Measurements from ENCODE around the gene GFRA1. TPM values are rescaled to one million over a fixed set of nuclear protein-coding genes. Genes with fewer than 3 reads are reported as not detected.

GFRA1 gene
- total RNA-seq, 1 donor from 2014 or later: 0.59 TPM

DNA sequence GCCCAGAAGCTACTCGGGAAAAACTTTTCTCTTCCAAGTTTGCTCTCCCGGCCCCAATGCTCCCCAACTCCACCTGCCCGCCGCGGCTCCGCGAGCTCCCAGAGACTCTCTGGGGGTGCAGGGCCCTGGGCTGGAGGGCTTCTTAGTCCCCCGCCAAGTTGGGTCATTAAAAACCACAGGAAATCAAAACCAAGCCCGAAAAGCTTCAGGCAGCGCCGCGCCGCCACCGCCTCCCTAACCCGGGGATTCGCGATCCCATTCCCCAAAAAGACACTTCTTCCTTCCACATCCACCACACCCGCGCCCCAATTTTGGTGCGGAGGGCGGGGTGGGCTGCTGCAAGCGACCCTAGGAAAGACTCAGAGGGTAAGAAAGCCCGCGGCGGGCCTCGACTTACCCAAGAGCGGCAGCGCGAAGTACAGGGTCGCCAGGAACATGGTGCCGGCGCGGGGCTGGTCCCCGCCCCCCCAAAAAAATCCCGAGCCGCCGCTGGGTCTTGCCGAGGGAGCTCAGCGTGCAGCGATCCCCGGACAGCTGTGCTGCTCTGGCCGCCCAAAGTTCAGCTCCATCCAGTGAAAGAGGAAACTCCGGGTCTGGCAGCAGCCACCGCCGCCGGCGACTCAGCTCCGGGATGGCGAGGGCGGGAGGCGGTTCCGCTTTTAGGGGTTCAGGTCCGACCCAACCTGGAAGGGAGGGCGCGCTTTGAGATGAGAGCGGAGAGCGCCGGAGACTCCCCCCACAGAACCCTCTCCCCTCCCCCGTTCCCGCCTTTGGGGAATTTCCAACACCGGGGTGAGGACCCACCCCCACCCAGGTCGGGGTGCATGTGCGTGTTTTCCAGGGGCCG, 1.2 kb downstream of the GFRA1 start:
- intact Hi-C loops (cut with DNase I): no loop called here
- no peak for DNase-seq (ENCODE audit: low spot score)

- intact Hi-C loops (cut with DNase I): no loop called here
- no peak for DNase-seq (ENCODE audit: low spot score)
Measured at GRCh38 chr10:116270771-116271592, 2.0 kb downstream of the GFRA1 start.

DNA sequence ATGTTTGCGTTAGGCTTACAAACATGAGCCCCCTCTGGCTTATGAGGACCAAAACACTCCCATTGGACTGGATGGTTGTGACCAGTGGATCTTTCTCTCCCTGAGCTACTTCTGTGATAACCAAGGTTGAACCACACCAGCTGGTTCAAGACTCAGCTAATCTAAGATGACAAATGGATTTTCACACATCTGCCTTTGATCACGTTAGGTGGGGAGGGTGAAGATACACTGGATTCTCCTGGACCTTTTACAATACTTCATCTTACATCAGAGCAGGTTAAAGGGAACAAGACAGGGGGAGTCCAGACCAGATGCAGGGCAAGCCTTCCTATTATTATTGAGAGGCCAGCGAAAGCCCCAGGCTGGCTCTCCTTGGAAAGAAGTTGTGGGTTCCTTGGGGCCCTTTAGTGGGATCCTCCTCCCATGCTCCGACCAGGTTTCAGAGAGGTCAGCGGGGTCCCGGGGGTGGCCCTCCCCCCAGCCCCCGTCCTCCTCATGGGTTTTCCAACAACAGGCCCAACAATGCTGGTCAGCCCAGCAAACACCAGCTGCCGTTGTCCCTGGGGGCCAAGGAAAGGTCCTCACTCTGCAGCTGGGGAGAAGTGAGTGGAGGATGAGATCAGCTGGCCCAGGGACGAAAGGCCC, 2.8 kb downstream of the GFRA1 start:
- intact Hi-C loops (cut with DNase I): no loop called here
- no peak for DNase-seq (ENCODE audit: low spot score)

GRCh38 chr10:116269619-116270018, 3.4 kb downstream of the GFRA1 start:
- intact Hi-C loops (cut with DNase I): no loop called here
- no peak for DNase-seq (ENCODE audit: low spot score)

DNA sequence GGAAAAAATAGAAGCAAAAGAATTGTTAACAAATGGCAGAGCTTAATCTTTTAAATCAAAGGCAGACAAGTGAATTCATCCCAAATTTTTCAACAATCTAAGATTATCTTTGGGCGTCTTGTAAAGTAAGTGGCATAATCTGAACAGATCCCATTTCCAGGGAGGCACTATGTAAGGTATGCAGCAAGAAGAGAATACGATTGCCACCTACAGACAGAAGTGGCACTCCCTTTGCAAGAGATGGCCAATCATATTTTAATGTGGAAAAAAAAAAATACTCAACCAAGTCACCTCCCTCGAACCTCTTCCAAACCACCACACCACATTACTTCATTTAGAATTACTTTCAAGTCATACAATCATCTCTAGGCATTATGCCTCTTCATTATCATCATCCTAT, 4.0 kb downstream of the GFRA1 start:
- intact Hi-C loops (cut with DNase I): no loop called here
- no peak for DNase-seq (ENCODE audit: low spot score)

- intact Hi-C loops (cut with DNase I): no loop called here
- DNase-seq (ENCODE audit: low spot score): no peak
Measured at GRCh38 chr10:116265686-116266085, 7.3 kb downstream of the GFRA1 start.

- intact Hi-C loops (cut with DNase I): no loop called here
Measured at GRCh38 chr10:116263870-116264655, 8.9 kb downstream of the GFRA1 start.

DNA sequence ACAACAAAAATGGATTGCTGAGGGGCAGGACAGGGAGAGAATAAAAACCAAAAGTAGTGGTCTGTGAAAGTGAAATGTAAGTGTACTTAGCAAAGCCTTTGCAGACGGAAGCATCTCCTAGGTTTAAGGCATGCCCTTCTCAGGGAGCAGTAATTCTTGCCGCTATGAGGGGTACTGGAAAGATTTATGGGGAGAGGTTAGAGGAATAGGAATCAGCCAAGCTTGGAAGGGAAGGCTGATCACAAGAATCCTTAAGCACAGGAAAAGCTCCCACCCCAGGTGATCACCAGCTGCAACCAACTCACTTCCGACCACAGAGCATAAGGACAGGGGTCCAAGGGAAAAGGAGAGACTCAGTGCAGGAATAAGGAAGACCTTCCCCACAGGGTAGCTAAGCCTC, 10.3 kb downstream of the GFRA1 start:
- intact Hi-C loops (cut with DNase I): no loop called here
- no peak for DNase-seq (ENCODE audit: low spot score)

More at GRCh38 chr10:116263870-116264655, 8.9 kb downstream of the GFRA1 start:
- DNase-seq (ENCODE audit: low spot score): no peak

DNA sequence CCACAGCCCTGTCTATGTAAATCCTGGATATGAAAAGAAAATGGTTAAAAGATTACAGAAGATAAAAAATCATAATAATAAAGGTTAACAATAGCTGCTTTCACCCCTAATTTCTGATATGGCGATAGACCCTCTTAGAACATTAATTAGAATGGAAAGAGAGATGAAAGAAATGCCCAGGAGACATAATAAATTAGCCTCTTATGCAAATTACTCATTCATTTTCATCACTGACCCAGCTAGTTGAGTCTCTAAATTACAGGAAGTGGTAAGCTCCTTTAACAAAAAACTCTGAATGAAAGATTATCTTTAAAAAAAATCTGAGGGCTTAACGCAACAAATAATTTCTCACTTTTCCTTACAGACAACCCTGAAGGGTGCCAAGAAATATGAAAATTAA, 12.4 kb downstream of the GFRA1 start:
- no peak for DNase-seq (ENCODE audit: low spot score)
- intact Hi-C loops (cut with DNase I): no loop called here

GRCh38 chr10:116259638-116260037, 13.4 kb downstream of the GFRA1 start:
- intact Hi-C loops (cut with DNase I): no loop called here

DNA sequence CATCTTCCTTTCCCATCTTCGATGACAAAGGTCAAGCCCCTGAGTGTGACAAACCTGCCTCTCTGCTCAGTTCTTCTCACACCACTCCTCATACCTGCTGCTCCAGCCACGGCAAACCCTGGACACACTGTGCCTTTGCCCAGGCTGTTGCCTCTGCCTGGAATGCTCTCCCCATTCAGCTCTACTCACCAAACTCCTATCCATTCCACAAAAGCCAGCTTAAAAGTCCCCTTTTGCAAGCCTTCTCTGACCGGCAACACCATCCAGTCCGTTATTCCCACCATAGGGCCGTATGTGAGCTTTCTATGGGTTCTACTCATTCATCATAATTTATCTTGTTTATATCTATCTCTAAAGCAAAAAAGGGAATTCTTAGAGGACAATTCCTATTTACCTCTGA, 15.2 kb downstream of the GFRA1 start:
- intact Hi-C loops (cut with DNase I): no loop called here
- DNase-seq (ENCODE audit: low spot score): no peak

More at GRCh38 chr10:116259638-116260037, 13.4 kb downstream of the GFRA1 start:
- no peak for DNase-seq (ENCODE audit: low spot score)

DNA sequence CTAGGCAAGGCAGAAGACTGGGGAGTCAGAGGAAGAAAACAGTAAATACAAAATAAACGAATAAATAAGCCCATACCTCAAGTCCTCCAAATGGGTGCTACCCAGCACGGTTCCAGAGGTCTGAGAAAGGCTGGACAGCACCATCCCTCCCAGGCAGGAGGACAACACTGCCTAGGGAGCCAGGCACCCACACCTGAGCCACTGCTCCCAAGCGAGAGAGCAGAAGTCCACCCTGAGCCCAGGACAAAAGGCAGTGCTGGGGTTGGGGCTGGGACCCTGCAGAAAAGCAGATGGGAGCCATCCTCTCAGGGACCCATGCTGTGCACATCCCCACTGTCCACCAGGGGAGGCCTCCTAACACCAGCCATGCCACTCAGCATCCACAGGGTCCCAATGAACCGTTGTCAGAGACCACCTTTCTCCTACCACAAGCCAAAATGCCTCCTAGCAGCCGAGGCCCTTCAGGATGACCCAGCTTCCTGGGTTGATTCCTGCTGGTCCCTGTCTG, 16.2 kb downstream of the GFRA1 start:
- intact Hi-C loops (cut with DNase I): no loop called here
- no peak for DNase-seq (ENCODE audit: low spot score)

- no peak for DNase-seq (ENCODE audit: low spot score)
- intact Hi-C loops (cut with DNase I): no loop called here
Measured at GRCh38 chr10:116255886-116256751, 16.9 kb downstream of the GFRA1 start.

- intact Hi-C loops (cut with DNase I): no loop called here
- no peak for DNase-seq (ENCODE audit: low spot score)
Measured at GRCh38 chr10:116254422-116255155, 18.4 kb downstream of the GFRA1 start.

GRCh38 chr10:116253716-116254115, 19.3 kb downstream of the GFRA1 start:
- DNase-seq (ENCODE audit: low spot score): no peak
- intact Hi-C loops (cut with DNase I): no loop called here

DNA sequence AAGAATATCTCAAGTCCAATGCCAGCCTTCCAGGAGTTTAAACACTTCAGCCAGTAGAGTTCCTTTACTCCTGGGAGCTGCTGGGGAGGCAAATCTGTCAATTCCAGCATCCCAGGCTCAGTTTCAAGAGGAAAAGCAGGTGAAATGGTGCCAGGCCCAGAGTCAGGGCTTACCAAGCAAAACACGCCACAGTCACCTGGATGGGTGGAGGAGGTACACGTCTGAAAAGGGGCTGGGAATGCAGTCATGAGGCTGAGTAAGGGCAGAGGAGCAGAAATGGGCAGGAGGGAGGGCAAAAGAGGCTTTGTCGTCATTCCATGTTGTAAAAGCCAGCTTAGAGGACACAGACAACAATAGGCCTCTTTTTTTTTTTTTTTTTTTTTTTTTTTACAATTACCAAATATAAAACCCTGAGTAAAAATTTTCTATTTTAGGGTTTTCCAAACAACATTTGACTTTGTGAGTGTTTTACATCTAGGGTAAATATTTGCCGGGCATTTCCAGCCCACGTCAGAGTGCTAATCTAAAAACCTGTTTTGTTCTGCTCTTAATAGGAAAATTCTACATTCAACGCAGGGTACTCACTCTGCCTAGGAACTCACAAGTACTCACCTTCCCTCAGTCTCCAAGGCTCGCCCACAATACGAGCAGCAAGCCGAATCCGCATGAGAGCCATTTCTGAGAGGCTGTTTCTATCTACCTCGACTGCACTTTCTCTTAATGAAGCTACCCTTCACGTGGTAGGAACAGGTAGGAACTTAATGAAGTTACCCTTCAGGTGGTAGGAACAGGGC, 21.2 kb downstream of the GFRA1 start:
- intact Hi-C loops (cut with DNase I): no loop called here

DNA sequence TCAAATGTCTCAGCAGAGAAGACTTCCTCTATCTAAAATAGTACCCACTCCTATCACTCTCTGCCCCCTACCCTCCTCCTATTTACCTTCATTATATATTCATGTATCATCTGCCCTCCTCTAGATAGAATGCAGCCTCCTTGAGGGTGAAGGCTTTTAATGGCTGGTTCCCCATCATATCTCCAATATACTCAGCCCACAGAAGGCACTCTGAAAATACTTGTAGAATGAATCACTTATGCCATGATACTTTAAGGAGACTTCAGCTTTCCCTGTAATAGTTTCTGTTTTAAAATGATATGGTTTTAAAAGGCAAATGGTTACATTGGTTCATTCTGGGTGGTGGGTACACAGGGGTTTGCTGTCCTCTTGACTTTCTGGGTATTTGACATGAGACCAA, 25.3 kb downstream of the GFRA1 start:
- no peak for DNase-seq (ENCODE audit: low spot score)
- intact Hi-C loops (cut with DNase I): no loop called here

More for the DNA sequence above, 21.2 kb downstream of the GFRA1 start:
- DNase-seq (ENCODE audit: low spot score): no peak

Data from cardiac septum (tissue), 1 donor.